ENCODE data around the gene TRRAP.
"Not testable (repeated sequence)": the region's sequence is repeated elsewhere in the genome, so short reads cannot be mapped to it uniquely, and the experiment has no call there.

The TRRAP gene

DNA sequence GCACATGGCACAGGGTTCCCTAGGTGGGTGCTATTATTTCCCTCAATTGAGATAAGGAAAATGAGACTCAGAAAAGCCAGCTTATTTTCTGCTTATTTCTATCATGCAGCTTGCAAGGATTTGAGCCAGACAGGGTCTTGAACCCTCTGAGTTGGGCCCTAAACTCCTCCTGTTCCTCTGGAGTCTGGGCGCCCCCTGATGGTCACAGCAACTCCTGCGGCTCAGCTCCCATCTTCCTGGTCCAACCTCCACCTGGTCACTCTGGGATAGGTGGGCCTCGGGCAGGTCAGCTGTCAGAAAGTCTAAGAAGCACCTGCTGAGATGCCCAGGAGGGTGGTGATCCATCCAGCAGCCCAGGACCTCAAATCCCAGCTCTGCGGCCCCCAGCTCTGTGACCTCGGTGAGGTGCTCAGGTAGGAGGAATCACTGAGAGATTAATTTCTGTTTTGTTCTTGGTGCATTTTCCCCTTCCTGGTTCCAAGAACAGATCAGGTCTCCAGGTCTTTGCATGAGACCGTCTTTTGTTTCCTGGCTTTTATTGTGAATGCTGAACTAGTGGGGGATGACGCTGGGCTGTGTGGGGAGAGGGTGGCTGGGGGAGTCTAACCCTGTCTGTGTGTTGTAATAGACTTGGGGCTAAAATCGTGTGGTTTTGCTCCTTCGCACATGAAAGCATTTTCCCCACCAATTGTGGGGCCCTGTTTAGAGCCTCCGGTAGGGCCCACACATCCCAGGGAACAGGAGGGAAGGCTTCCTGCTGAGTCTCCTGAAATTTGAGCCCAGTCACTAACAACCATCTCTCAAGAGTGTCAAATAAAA lies 41.3 kb upstream of the TRRAP start:
- TF ChIP-seq, protein P1, sequence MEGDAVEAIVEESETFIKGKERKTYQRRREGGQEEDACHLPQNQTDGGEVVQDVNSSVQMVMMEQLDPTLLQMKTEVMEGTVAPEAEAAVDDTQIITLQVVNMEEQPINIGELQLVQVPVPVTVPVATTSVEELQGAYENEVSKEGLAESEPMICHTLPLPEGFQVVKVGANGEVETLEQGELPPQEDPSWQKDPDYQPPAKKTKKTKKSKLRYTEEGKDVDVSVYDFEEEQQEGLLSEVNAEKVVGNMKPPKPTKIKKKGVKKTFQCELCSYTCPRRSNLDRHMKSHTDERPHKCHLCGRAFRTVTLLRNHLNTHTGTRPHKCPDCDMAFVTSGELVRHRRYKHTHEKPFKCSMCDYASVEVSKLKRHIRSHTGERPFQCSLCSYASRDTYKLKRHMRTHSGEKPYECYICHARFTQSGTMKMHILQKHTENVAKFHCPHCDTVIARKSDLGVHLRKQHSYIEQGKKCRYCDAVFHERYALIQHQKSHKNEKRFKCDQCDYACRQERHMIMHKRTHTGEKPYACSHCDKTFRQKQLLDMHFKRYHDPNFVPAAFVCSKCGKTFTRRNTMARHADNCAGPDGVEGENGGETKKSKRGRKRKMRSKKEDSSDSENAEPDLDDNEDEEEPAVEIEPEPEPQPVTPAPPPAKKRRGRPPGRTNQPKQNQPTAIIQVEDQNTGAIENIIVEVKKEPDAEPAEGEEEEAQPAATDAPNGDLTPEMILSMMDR (IDR thresholded peaks at IDR 0.05; ENCODE audit: low read depth, low read length, missing control alignments) = peak; percentile 80
- no peak overlapping the region for H3K27ac ChIP-seq
- in situ Hi-C loops (cut with HindIII; ENCODE audit: low pct_ligation_motif_present, low sequenced_read_pairs) = no loop called here
- H3K4me3 ChIP-seq (ENCODE audit: low read depth, low read length) = no peak overlapping the region
- H3K36me3 ChIP-seq (replicated peaks) = no peaks in the 10 kb centered on the region
- DNase-seq = peak; percentile 14
- no peaks in the 10 kb centered on the region for H3K27me3 ChIP-seq (replicated peaks)

DNA sequence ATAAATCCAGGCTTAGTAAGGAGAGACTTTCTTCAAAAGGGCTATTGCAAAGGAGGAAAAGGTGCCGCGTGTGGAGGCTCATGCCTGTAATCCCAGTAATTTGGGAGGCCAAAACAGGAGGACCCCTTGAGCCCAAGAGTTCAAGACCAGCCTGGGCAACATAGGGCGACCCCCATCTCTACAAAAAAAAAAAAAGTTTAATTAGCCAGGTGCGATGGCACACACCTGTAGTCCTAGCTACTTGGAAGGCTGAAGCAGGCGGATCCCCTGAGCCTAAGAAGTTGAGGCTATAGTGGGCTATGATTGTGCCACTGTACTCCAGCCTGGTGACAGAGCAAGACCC lies 40.7 kb upstream of the TRRAP start:
- Histone ChIP-seq H3K4me3 (ENCODE audit: low read depth, low read length) (no peak overlapping the region), H3K36me3 (replicated peaks) (no peaks in the 10 kb centered on the region), H3K27ac (no peak overlapping the region), H3K27me3 (replicated peaks) (no peaks in the 10 kb centered on the region)
- in situ Hi-C loops (cut with HindIII; ENCODE audit: low pct_ligation_motif_present, low sequenced_read_pairs) = no loop called here
- no peak for DNase-seq
- TF ChIP-seq, protein P1 (IDR thresholded peaks at IDR 0.05; ENCODE audit: low read depth, low read length, missing control alignments) = no peak

- H3K27ac ChIP-seq = no peak overlapping the region
- H3K36me3 ChIP-seq (replicated peaks) = no peaks in the 10 kb centered on the region
- TF ChIP-seq, protein P1 (IDR thresholded peaks at IDR 0.05; ENCODE audit: low read depth, low read length, missing control alignments) = no peak
- no peak overlapping the region for H3K4me3 ChIP-seq (ENCODE audit: low read depth, low read length)
- no peaks in the 10 kb centered on the region for H3K27me3 ChIP-seq (replicated peaks)
- DNase-seq = no peak
- in situ Hi-C loops (cut with HindIII; ENCODE audit: low pct_ligation_motif_present, low sequenced_read_pairs) = no loop called here
Observed at GRCh38 chr7:98840096-98840495, 38.2 kb upstream of the TRRAP start.

DNA sequence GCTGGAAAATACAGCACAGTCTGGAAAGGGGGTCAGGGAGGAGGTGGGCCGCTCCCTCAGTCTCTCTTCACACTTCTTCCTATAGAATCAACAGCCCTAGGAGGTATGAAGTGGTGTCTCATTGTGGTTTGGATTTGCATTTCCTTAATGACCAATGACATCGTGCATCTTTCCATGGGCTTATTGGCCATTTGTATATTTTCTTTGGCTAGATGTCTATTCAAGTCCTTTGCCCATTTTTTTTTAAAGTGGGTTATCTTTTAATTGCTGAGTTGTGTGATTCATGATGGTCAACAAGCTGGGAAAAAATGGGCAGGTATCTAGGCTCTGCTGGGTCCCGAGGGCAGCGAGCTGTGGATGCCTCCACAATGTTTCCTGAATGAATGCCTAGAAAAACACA lies 37.6 kb upstream of the TRRAP start:
- DNase-seq = no peak
- H3K27me3 ChIP-seq (replicated peaks) = no peaks in the 10 kb centered on the region
- H3K4me3 ChIP-seq (ENCODE audit: low read depth, low read length) = no peak overlapping the region
- TF ChIP-seq, protein P1 (IDR thresholded peaks at IDR 0.05; ENCODE audit: low read depth, low read length, missing control alignments) = no peak
- in situ Hi-C loops (cut with HindIII; ENCODE audit: low pct_ligation_motif_present, low sequenced_read_pairs) = no loop called here
- H3K36me3 ChIP-seq (replicated peaks) = no peaks in the 10 kb centered on the region
- no peak overlapping the region for H3K27ac ChIP-seq

DNA sequence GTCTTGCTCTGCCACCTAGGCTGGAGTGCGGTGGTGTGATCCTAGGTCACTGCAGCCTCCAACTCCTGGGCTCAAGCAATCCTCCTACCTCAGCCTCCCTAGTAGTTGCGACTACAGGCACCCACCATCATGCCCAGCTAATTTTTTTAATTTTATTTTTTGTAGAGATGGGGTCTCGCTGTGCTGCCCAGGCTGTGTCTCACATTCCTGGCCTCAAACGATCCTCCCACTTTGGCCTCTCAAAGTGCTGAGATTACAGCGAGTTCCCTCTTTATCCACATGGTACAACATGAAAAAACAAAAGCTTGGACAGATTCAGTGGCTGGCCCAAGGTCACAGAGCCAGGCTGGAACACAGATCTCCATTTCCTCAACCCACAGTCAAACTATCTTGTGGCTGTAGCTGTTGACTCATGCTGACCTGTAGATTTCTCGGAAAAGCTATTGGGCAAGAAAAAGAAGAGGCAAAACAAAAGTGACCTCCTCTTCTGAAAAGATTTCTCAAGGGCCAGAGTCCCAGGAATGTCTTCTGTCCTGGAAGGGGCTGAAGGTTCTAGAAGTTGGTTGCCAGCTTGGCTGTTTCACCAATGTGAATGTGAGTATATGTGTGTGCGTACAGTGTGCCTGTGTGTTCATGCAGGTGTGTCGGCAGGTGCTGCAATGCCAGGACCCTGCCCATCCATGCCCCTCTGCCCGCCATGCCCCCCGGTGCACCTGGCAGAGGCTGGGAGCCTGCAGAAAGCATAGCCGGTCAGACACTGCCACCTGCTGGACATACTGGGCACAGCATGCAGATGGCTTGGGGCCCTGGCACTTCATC lies 36.9 kb upstream of the TRRAP start:
- no peaks in the 10 kb centered on the region for H3K27me3 ChIP-seq (replicated peaks)
- in situ Hi-C loops (cut with HindIII; ENCODE audit: low pct_ligation_motif_present, low sequenced_read_pairs) = no loop called here
- TF ChIP-seq, protein P1 (IDR thresholded peaks at IDR 0.05; ENCODE audit: low read depth, low read length, missing control alignments) = peak; percentile 97
- H3K27ac ChIP-seq = no peak overlapping the region
- DNase-seq = peak; percentile 58
- H3K4me3 ChIP-seq (ENCODE audit: low read depth, low read length) = no peak overlapping the region
- H3K36me3 ChIP-seq (replicated peaks) = no peaks in the 10 kb centered on the region

- in situ Hi-C loops (cut with HindIII; ENCODE audit: low pct_ligation_motif_present, low sequenced_read_pairs); H3K27ac ChIP-seq: not testable (repeated sequence)
Observed at GRCh38 chr7:98842552-98842951, 35.8 kb upstream of the TRRAP start.

More at GRCh38 chr7:98842552-98842951, 35.8 kb upstream of the TRRAP start:
- not testable (repeated sequence) for H3K27me3 ChIP-seq (replicated peaks); DNase-seq; H3K4me3 ChIP-seq (ENCODE audit: low read depth, low read length); H3K36me3 ChIP-seq (replicated peaks)
